ENCODE measurements around the gene SV2C.

SV2C gene

DNA sequence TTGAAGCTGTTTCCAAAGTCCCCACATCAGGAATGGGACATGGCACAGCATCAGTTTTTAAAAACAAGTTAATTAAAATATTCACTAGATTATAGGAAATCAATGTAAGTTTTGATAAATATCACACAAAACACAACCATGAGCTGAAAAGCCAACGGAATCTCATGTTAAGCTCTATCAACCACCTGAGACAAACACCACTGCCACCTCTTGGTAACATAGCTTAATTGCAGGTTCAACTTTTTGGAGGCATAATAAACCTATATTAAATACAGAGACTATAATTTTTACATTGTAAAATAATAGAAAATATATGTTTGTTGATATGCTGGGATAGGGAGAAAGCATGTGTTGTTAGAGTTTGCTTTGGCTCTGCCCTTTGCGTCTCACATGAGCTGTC, 126.1 kb downstream of the SV2C start:
- ATAC-seq = no peak
- TF ChIP-seq, protein P1, sequence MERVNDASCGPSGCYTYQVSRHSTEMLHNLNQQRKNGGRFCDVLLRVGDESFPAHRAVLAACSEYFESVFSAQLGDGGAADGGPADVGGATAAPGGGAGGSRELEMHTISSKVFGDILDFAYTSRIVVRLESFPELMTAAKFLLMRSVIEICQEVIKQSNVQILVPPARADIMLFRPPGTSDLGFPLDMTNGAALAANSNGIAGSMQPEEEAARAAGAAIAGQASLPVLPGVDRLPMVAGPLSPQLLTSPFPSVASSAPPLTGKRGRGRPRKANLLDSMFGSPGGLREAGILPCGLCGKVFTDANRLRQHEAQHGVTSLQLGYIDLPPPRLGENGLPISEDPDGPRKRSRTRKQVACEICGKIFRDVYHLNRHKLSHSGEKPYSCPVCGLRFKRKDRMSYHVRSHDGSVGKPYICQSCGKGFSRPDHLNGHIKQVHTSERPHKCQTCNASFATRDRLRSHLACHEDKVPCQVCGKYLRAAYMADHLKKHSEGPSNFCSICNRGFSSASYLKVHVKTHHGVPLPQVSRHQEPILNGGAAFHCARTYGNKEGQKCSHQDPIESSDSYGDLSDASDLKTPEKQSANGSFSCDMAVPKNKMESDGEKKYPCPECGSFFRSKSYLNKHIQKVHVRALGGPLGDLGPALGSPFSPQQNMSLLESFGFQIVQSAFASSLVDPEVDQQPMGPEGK (CRISPR knock-in tag; IDR thresholded peaks at IDR 0.05; ENCODE audit: borderline replicate concordance) = no peak
- TF ChIP-seq ZNF565 (CRISPR knock-in tag; conservative IDR thresholded peaks at IDR 0.05; ENCODE audit: low read depth) (no peak), OSR1 (CRISPR knock-in tag; IDR thresholded peaks at IDR 0.05) (no peak), ARNTL (CRISPR knock-in tag; IDR thresholded peaks at IDR 0.05; ENCODE audit: borderline replicate concordance, low read depth) (no peak), ESRRG (CRISPR knock-in tag; IDR thresholded peaks at IDR 0.05) (no peak), BACH2 (CRISPR knock-in tag; IDR thresholded peaks at IDR 0.05; ENCODE audit: borderline replicate concordance) (no peak), ZFP30 (CRISPR knock-in tag; IDR thresholded peaks at IDR 0.05) (no peak), TCF4 (CRISPR knock-in tag; IDR thresholded peaks at IDR 0.05; ENCODE audit: borderline replicate concordance) (no peak), SNAI2 (CRISPR knock-in tag; IDR thresholded peaks at IDR 0.05) (no peak), RARB (CRISPR knock-in tag; IDR thresholded peaks at IDR 0.05) (no peak), ZNF70 (CRISPR knock-in tag; IDR thresholded peaks at IDR 0.05) (no peak), ZNF8 (CRISPR knock-in tag; IDR thresholded peaks at IDR 0.05) (no peak)

DNA sequence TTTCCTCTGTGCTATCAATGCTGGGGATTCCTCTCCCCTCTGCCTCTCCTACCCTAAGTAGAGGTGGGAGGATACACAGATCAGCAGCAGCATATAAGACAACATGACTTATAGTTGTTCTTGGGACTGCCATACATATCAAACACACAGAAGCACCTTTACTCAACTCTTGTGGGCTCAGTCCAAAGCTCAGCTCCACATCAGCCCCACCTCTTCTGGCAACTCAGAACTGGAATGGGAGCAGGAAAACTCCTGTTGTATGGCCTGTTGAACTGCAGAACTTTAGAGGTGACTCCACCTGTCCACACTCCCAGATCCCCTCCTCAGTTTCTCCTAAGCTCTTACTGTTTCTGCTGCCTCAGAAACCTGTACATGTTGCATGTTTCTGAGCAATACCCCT, 127.8 kb downstream of the SV2C start:
- no peak for TF ChIP-seq ZC3H10 (CRISPR knock-in tag; IDR thresholded peaks at IDR 0.05)
- TF ChIP-seq, protein P2, sequence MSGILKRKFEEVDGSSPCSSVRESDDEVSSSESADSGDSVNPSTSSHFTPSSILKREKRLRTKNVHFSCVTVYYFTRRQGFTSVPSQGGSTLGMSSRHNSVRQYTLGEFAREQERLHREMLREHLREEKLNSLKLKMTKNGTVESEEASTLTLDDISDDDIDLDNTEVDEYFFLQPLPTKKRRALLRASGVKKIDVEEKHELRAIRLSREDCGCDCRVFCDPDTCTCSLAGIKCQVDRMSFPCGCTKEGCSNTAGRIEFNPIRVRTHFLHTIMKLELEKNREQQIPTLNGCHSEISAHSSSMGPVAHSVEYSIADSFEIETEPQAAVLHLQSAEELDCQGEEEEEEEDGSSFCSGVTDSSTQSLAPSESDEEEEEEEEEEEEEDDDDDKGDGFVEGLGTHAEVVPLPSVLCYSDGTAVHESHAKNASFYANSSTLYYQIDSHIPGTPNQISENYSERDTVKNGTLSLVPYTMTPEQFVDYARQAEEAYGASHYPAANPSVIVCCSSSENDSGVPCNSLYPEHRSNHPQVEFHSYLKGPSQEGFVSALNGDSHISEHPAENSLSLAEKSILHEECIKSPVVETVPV (CRISPR knock-in tag; IDR thresholded peaks at IDR 0.05) = no peak
- TF ChIP-seq, protein P3, sequence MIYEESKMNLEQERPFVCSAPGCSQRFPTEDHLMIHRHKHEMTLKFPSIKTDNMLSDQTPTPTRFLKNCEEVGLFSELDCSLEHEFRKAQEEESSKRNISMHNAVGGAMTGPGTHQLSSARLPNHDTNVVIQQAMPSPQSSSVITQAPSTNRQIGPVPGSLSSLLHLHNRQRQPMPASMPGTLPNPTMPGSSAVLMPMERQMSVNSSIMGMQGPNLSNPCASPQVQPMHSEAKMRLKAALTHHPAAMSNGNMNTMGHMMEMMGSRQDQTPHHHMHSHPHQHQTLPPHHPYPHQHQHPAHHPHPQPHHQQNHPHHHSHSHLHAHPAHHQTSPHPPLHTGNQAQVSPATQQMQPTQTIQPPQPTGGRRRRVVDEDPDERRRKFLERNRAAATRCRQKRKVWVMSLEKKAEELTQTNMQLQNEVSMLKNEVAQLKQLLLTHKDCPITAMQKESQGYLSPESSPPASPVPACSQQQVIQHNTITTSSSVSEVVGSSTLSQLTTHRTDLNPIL (CRISPR knock-in tag; IDR thresholded peaks at IDR 0.05; ENCODE audit: low read depth) = no peak
- no peak for TF ChIP-seq TCF4 (CRISPR knock-in tag; IDR thresholded peaks at IDR 0.05; ENCODE audit: borderline replicate concordance)
- TF ChIP-seq SNAI2 (CRISPR knock-in tag; IDR thresholded peaks at IDR 0.05) = no peak
- TF ChIP-seq, protein P4, sequence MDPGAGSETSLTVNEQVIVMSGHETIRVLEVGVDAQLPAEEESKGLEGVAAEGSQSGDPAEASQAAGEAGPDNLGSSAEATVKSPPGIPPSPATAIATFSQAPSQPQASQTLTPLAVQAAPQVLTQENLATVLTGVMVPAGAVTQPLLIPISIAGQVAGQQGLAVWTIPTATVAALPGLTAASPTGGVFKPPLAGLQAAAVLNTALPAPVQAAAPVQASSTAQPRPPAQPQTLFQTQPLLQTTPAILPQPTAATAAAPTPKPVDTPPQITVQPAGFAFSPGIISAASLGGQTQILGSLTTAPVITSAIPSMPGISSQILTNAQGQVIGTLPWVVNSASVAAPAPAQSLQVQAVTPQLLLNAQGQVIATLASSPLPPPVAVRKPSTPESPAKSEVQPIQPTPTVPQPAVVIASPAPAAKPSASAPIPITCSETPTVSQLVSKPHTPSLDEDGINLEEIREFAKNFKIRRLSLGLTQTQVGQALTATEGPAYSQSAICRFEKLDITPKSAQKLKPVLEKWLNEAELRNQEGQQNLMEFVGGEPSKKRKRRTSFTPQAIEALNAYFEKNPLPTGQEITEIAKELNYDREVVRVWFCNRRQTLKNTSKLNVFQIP (CRISPR knock-in tag; IDR thresholded peaks at IDR 0.05; ENCODE audit: borderline replicate concordance, low read depth) = no peak
- no peak for TF ChIP-seq BACH2 (CRISPR knock-in tag; IDR thresholded peaks at IDR 0.05; ENCODE audit: borderline replicate concordance)
- TF ChIP-seq CSDC2 (CRISPR knock-in tag; IDR thresholded peaks at IDR 0.05) = no peak
- no peak for TF ChIP-seq GLIS3 (CRISPR knock-in tag; IDR thresholded peaks at IDR 0.05)
- TF ChIP-seq, protein P1 (CRISPR knock-in tag; IDR thresholded peaks at IDR 0.05; ENCODE audit: borderline replicate concordance) = no peak
- no peak for TF ChIP-seq ZNF565 (CRISPR knock-in tag; conservative IDR thresholded peaks at IDR 0.05; ENCODE audit: low read depth)
- no peak for ATAC-seq

DNA sequence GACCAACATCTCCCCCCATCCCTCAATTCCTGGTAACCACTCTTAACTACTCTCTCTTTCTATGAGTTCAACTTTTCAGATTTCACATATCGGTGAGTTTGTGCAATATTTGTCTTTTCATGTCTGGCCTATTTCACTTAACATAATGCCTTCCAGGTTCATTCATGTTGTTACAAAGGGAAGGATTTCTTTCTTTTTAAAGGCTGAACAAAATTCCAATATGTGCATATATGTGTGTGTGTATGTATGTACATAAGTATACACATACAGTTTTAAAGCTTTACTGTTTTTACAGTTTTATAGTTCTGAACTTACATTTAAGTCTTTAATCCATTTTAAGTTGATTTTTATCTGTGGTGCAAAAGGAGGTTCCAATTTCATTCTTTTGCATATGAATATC, 130.7 kb downstream of the SV2C start:
- no peak for ATAC-seq

More for the DNA sequence above, 130.7 kb downstream of the SV2C start:
- TF ChIP-seq, protein P4 (CRISPR knock-in tag; IDR thresholded peaks at IDR 0.05; ENCODE audit: borderline replicate concordance, low read depth) = no peak
- no peak for TF ChIP-seq ZNF8 (CRISPR knock-in tag; IDR thresholded peaks at IDR 0.05)

Measured in SK-N-SH treated with all-trans-retinoic acid at 6 μM for 48 hours (cell line).